ENCODE data around the gene SPINK8.
A peak's percentile ranks its signal among the peaks of the same experiment; 100 is the strongest.
"Not testable (repeated sequence)": the region's sequence is repeated elsewhere in the genome, so short reads cannot be mapped to it uniquely, and the experiment has no call there.

Gene SPINK8

DNA sequence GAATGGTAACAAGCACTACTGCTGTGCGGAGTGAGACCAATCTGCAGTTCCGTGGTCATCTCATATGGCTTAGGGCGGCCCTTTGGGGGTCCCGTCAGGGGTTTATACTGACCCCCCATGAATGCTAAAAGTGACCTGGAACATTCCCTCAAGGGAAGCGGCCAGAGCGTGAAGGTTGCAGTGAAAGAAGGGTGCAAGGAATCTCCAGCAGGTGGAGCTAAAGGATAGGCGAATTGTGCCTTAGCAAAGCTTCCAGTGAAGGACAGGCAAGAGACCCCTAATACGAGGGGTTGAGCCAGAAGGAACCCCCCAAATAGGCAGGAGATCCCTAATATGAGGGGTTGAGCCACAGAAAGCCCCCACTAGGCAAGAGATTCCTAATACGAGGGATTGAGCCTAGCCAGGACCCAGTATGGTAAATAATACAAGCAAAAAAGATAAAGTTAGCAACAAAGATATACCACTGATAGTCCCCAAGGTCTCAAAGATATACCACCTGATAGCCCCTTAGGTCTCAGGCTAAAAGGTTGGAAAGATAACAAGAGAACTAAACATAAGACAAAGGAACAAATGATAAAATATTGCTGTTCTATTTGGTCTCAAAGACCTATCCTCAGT is 59.8 kb downstream of the SPINK8 start:
- TF ChIP-seq, protein P1, sequence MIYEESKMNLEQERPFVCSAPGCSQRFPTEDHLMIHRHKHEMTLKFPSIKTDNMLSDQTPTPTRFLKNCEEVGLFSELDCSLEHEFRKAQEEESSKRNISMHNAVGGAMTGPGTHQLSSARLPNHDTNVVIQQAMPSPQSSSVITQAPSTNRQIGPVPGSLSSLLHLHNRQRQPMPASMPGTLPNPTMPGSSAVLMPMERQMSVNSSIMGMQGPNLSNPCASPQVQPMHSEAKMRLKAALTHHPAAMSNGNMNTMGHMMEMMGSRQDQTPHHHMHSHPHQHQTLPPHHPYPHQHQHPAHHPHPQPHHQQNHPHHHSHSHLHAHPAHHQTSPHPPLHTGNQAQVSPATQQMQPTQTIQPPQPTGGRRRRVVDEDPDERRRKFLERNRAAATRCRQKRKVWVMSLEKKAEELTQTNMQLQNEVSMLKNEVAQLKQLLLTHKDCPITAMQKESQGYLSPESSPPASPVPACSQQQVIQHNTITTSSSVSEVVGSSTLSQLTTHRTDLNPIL (CRISPR knock-in tag; IDR thresholded peaks at IDR 0.05; ENCODE audit: low read depth) = no peak
- TF ChIP-seq TOX (CRISPR knock-in tag; IDR thresholded peaks at IDR 0.05; ENCODE audit: borderline replicate concordance) = no peak
- peak; percentile 92 for ATAC-seq

- TF ChIP-seq ZFP30 (CRISPR knock-in tag; IDR thresholded peaks at IDR 0.05) (no peak), ZNF8 (CRISPR knock-in tag; IDR thresholded peaks at IDR 0.05) (no peak), ZNF70 (CRISPR knock-in tag; IDR thresholded peaks at IDR 0.05) (no peak), TCF4 (CRISPR knock-in tag; IDR thresholded peaks at IDR 0.05; ENCODE audit: borderline replicate concordance) (no peak), OSR1 (CRISPR knock-in tag; IDR thresholded peaks at IDR 0.05) (no peak), ZFP3 (CRISPR knock-in tag; IDR thresholded peaks at IDR 0.05) (no peak), ISL1 (CRISPR knock-in tag; IDR thresholded peaks at IDR 0.05) (no peak), ZC3H10 (CRISPR knock-in tag; IDR thresholded peaks at IDR 0.05) (no peak), BACH2 (CRISPR knock-in tag; IDR thresholded peaks at IDR 0.05; ENCODE audit: borderline replicate concordance) (no peak), RARB (CRISPR knock-in tag; IDR thresholded peaks at IDR 0.05) (no peak)
- TF ChIP-seq, protein P2, sequence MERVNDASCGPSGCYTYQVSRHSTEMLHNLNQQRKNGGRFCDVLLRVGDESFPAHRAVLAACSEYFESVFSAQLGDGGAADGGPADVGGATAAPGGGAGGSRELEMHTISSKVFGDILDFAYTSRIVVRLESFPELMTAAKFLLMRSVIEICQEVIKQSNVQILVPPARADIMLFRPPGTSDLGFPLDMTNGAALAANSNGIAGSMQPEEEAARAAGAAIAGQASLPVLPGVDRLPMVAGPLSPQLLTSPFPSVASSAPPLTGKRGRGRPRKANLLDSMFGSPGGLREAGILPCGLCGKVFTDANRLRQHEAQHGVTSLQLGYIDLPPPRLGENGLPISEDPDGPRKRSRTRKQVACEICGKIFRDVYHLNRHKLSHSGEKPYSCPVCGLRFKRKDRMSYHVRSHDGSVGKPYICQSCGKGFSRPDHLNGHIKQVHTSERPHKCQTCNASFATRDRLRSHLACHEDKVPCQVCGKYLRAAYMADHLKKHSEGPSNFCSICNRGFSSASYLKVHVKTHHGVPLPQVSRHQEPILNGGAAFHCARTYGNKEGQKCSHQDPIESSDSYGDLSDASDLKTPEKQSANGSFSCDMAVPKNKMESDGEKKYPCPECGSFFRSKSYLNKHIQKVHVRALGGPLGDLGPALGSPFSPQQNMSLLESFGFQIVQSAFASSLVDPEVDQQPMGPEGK (CRISPR knock-in tag; IDR thresholded peaks at IDR 0.05; ENCODE audit: borderline replicate concordance) = no peak
- TF ChIP-seq, protein P3, sequence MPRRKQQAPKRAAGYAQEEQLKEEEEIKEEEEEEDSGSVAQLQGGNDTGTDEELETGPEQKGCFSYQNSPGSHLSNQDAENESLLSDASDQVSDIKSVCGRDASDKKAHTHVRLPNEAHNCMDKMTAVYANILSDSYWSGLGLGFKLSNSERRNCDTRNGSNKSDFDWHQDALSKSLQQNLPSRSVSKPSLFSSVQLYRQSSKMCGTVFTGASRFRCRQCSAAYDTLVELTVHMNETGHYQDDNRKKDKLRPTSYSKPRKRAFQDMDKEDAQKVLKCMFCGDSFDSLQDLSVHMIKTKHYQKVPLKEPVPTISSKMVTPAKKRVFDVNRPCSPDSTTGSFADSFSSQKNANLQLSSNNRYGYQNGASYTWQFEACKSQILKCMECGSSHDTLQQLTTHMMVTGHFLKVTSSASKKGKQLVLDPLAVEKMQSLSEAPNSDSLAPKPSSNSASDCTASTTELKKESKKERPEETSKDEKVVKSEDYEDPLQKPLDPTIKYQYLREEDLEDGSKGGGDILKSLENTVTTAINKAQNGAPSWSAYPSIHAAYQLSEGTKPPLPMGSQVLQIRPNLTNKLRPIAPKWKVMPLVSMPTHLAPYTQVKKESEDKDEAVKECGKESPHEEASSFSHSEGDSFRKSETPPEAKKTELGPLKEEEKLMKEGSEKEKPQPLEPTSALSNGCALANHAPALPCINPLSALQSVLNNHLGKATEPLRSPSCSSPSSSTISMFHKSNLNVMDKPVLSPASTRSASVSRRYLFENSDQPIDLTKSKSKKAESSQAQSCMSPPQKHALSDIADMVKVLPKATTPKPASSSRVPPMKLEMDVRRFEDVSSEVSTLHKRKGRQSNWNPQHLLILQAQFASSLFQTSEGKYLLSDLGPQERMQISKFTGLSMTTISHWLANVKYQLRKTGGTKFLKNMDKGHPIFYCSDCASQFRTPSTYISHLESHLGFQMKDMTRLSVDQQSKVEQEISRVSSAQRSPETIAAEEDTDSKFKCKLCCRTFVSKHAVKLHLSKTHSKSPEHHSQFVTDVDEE (CRISPR knock-in tag; IDR thresholded peaks at IDR 0.05) = no peak
- no peak for ATAC-seq
These were observed 61.5 kb downstream of the SPINK8 start for GRCh38 chr3:48271763-48272498.

DNA sequence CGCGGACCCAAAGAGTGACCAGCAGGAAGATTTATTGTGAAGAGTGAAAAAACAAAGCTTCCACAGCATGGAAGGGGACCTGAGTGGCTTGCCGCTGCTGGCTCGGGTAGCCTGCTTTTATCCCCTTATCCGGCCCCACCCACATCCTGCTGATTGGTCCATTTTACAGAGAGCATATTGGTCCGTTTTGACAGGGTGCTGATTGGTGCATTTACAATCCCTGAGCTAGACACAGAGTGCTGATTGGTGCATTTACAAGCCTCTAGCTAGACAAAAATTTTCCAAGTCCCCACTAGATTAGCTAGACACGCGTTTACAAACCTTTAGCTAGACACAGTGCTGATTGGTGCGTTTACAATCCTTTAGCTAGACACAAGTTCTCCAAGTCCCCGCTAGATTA is 62.2 kb downstream of the SPINK8 start:
- not testable (repeated sequence) for ATAC-seq

DNA sequence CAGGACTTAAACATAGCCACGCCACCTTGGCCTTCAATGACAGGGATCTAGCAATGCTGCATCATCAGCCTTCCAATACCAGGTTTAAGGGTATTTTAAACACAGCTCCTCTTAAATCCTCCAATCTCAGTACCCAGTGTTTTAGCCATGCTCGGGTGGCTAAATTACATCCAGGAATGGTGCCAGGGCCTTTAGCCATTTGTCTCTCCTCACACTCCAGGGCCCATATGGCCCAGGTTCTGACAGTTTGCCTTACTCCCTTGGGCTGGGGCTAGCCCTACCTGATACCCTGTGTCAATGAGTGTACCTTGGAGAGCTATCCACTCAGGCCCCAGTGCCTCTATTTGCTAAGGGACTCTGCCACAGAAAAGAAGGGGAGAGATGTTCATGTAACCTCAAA is 63.2 kb downstream of the SPINK8 start:
- ATAC-seq = no peak
- TF ChIP-seq, protein P3 (CRISPR knock-in tag; IDR thresholded peaks at IDR 0.05) = no peak
- no peak for TF ChIP-seq ISL1 (CRISPR knock-in tag; IDR thresholded peaks at IDR 0.05)
- no peak for TF ChIP-seq ARNTL (CRISPR knock-in tag; IDR thresholded peaks at IDR 0.05; ENCODE audit: borderline replicate concordance, low read depth)
- TF ChIP-seq ZFP3 (CRISPR knock-in tag; IDR thresholded peaks at IDR 0.05) = no peak
- TF ChIP-seq ESRRG (CRISPR knock-in tag; IDR thresholded peaks at IDR 0.05) = no peak
- TF ChIP-seq BACH2 (CRISPR knock-in tag; IDR thresholded peaks at IDR 0.05; ENCODE audit: borderline replicate concordance) = no peak
- no peak for TF ChIP-seq CSDC2 (CRISPR knock-in tag; IDR thresholded peaks at IDR 0.05)
- no peak for TF ChIP-seq ZNF8 (CRISPR knock-in tag; IDR thresholded peaks at IDR 0.05)
- no peak for TF ChIP-seq POU6F1 (CRISPR knock-in tag; IDR thresholded peaks at IDR 0.05; ENCODE audit: borderline replicate concordance, low read depth)
- no peak for TF ChIP-seq GLIS3 (CRISPR knock-in tag; IDR thresholded peaks at IDR 0.05)
- TF ChIP-seq ZNF70 (CRISPR knock-in tag; IDR thresholded peaks at IDR 0.05) = no peak
- no peak for TF ChIP-seq SNAI2 (CRISPR knock-in tag; IDR thresholded peaks at IDR 0.05)
- no peak for TF ChIP-seq TOX (CRISPR knock-in tag; IDR thresholded peaks at IDR 0.05; ENCODE audit: borderline replicate concordance)
- TF ChIP-seq TCF4 (CRISPR knock-in tag; IDR thresholded peaks at IDR 0.05; ENCODE audit: borderline replicate concordance) = no peak
- TF ChIP-seq, protein P2 (CRISPR knock-in tag; IDR thresholded peaks at IDR 0.05; ENCODE audit: borderline replicate concordance) = no peak
- TF ChIP-seq PPARA (CRISPR knock-in tag; IDR thresholded peaks at IDR 0.05; ENCODE audit: borderline replicate concordance) = no peak
- TF ChIP-seq ZFP30 (CRISPR knock-in tag; IDR thresholded peaks at IDR 0.05) = no peak
